Stimulated activated naive CD8-positive, alpha-beta T cell treated with anti-CD3 and anti-CD28 coated beads, Interleukin-15, amount 100 ng/mL, for 72 hours (primary cell): ENCODE data around the gene COBL.

ENCODE experiments used
- ATAC-seq: fragments of 150-1000 bp; cut with Tn5 transposase; 2 replicates; pipeline ENCODE4 v1.10.0; 2021; ENCODE audit warnings: mild to moderate bottlenecking, moderate library complexity
- DNase-seq, 2 donors: peaks; one replicate each; pipeline ENCODE4 v3.0.0; 2021 to 2022
- H3K27ac Mint-ChIP-seq, 2 donors: one replicate each; pipeline ENCODE4 v1.8.0; 2022; ENCODE audit warnings: mild to moderate bottlenecking in 2 of 2, mixed read lengths in 2 of 2, moderate library complexity in 2 of 2
- H3K27me3 Mint-ChIP-seq: one replicate; pipeline ENCODE4 v1.8.0; 2022; ENCODE audit warnings: mixed read lengths
- H3K4me1 Mint-ChIP-seq: one replicate; pipeline ENCODE4 v1.8.0; 2022; ENCODE audit warnings: mild to moderate bottlenecking, mixed read lengths
- H3K4me3 Mint-ChIP-seq, 2 donors: one replicate each; pipeline ENCODE4 v1.8.0; 2022; ENCODE audit warnings: mild to moderate bottlenecking in 2 of 2, mixed read lengths in 2 of 2, moderate library complexity in 1 of 2
- H3K9me3 Mint-ChIP-seq, 2 donors: one replicate each; pipeline ENCODE4 v1.8.0; 2022; ENCODE audit warnings: mixed read lengths in 2 of 2

Gene COBL

DNA sequence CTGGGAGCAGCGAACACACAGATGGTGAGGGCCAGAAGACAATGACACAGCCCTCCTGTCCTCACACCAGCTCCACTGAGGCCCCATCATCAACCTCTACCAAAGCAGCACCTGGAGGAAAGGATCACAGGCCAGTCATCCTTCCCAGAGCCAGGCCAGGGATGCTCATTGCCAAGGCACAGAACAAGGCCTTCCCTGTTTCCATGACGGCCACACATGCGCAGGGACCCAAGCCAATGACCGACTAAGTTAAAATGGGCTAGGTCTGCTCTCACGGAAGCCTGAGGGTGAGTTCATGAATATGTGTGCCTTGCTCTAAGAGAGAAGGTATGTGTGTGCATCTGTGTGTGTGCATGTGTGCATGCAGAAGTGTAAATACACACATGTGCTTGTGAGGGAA, 39.6 kb downstream of the COBL start:
- no peaks in the 10 kb centered on the region for H3K4me1 Mint-ChIP-seq
- no peak for DNase-seq
- H3K27me3 Mint-ChIP-seq, result peaks cover 10% of the 10 kb centered on the region
- no peaks in the 10 kb centered on the region for H3K9me3 Mint-ChIP-seq
- no peak overlapping the region for H3K27ac Mint-ChIP-seq
- peak; percentile 28 for ATAC-seq
- H3K4me3 Mint-ChIP-seq, result no peak overlapping the region

DNA sequence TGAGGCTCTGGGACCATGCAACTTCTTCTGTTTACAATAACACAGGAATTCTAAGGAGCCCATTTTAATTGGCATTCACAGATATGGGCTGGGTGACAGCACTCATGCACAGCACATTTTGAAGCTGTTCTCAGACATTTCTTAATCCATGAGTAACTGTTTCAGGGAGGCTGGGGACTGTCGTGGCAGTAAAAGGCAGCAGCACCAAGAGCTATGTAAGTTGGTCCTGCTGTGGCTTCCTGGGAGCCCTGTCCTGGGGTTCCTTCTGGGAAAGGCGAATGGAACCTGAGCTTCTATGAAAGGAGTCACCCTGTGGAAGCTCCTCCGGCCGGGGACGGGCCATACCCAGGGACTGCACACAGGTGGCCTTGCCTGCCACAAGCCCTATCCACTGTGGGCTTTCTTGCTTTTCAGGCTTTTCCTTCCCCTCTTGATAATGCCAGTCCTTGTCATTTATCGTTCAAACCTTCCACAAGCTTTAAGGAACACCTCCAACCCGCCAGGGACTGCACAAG, 40.5 kb downstream of the COBL start:
- no peak for ATAC-seq
- Mint-ChIP-seq H3K27me3 (peaks cover 10% of the 10 kb centered on the region), H3K4me1 (no peaks in the 10 kb centered on the region), H3K27ac (peak overlapping the region in 1 of 2 donors; percentile 59), H3K4me3 (no peak overlapping the region), H3K9me3 (no peaks in the 10 kb centered on the region)
- no peak for DNase-seq

DNA sequence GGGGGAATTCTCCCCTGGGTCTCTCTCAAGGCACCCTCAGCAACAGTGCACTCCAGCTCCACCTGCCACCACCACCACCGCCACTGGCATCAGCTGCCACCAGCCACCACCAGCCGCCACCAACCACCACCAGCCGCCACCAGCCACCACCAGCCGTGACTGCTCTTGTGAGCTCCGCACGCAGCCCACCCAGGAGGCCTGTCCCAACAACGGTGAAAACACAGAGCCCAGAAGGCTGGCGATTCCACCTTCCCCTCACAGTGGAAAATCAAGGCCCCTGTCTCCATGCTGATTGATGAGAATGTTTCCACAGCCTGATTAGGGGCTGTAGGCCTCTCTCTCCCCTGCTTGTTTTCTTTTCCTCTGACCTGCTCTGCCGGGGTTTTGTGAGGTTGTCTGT, 41.1 kb downstream of the COBL start:
- no peak overlapping the region for H3K4me3 Mint-ChIP-seq
- DNase-seq (no peak), ATAC-seq (no peak)
- no peaks in the 10 kb centered on the region for H3K9me3 Mint-ChIP-seq
- peaks cover 4% of the 10 kb centered on the region for H3K27me3 Mint-ChIP-seq
- no peaks in the 10 kb centered on the region for H3K4me1 Mint-ChIP-seq
- peak overlapping the region in 1 of 2 donors; percentile 59 for H3K27ac Mint-ChIP-seq

DNA sequence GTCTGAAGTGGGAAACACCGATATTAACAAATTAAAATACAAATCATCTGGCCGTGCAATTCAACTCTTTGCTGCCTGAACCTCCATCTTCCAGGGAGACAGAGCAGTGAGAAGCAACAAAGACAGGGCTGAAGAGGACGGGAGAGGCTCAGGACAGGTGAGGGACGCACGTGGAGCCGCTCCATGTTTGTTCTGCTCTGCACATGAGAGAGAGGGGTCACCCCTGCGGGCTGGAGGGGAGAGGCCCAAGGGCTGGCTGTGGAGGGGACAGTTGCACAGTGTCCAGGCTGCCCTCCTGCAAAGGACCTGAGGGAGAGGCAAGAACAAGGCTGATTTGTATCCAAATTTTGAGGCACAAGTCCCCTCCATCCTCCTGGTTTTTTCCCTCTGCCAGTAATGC, 41.7 kb downstream of the COBL start:
- DNase-seq, result no peak
- Mint-ChIP-seq H3K9me3 (no peaks in the 10 kb centered on the region), H3K27ac (peak overlapping the region; percentile 12 to 59), H3K27me3 (no peaks in the 10 kb centered on the region), H3K4me3 (no peak overlapping the region), H3K4me1 (no peaks in the 10 kb centered on the region)
- no peak for ATAC-seq

DNA sequence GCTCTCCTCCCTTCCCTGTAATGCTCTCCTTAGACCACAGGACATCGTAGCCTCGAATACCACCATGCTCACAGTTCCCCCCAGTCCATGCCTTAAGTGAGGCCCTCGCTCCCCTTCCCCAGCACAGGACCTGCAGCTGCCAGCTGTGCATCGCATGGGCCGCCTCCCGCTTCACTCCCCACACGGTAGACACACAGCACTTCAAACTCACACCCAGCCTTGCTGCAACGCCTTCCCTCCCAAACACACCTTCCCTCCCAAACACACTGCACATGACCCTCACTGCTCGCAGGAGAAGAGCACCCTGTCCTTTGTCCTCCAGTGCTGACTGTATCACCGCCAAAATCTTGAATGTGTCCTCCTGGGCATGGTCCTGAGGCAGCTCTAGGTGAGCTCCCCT, 42.6 kb downstream of the COBL start:
- DNase-seq, result no peak
- no peaks in the 10 kb centered on the region for H3K9me3 Mint-ChIP-seq
- no peak overlapping the region for H3K4me3 Mint-ChIP-seq
- no peaks in the 10 kb centered on the region for H3K27me3 Mint-ChIP-seq
- no peak overlapping the region for H3K27ac Mint-ChIP-seq
- peak; percentile 24 for ATAC-seq
- H3K4me1 Mint-ChIP-seq, result no peaks in the 10 kb centered on the region

DNA sequence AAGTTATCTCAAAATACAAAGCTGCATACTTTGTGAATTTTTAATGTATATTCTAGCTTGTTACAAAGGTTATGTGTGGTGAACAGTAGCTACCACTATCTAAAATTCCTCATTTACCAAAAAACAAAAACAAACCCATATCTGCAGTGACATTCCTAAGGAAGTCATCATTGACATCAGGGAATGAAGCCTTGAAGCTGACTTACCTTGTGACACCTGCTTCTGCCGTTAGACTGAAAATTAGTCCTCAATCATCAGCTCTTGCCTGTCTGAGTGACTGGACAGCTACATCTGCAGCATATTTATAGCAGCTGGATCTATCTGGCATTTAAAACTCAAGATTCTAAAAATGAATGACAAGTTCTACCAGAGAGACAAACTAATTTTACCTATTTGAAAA, 43.2 kb downstream of the COBL start:
- Mint-ChIP-seq H3K27me3 (no peaks in the 10 kb centered on the region), H3K4me1 (no peaks in the 10 kb centered on the region), H3K4me3 (no peak overlapping the region), H3K27ac (no peak overlapping the region), H3K9me3 (no peaks in the 10 kb centered on the region)
- DNase-seq (no peak), ATAC-seq (no peak)

DNA sequence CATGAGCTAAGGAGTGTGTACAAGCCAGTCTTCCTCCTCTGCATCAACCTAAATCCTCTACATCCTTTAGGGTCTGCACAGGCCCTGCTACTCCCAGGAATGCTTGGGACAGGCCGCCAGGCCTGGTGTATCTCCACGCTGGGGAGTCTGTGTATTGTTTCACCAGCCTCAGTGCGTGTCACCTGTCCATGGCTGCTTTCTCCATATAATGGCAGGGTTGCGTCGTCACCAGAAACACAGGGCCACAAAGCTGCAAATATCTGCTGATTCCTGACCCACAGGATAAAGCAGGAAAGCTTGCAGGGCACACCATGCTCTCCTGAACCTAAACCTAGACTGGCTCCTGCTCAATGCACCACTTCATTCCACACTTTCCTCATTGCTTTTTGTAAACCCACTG, 45.6 kb downstream of the COBL start:
- no peak overlapping the region for H3K4me3 Mint-ChIP-seq
- H3K27me3 Mint-ChIP-seq, result no peaks in the 10 kb centered on the region
- no peak for DNase-seq
- H3K27ac Mint-ChIP-seq, result no peak overlapping the region
- no peaks in the 10 kb centered on the region for H3K9me3 Mint-ChIP-seq
- no peaks in the 10 kb centered on the region for H3K4me1 Mint-ChIP-seq
- ATAC-seq, result no peak

DNA sequence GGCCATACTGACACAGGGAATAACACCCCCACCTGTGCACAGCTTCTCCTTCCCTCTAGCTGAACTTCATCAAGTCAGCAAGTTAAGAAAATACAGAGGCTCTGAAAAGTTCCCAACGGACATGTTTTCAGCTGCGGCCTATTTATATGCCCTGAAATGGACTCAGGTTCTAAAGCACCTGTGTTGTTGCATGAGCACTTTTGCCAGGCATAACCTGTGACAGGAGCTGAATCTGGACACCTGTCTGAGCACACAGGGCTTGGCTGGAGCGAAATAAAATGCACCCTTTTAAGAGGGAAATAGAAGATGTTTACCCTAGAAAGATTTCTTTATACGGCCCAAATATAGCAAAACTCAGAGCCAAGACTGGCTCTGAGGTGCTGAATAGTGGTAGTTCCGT, 46.7 kb downstream of the COBL start:
- no peak overlapping the region for H3K27ac Mint-ChIP-seq
- no peaks in the 10 kb centered on the region for H3K9me3 Mint-ChIP-seq
- H3K4me1 Mint-ChIP-seq, result no peaks in the 10 kb centered on the region
- ATAC-seq (no peak), DNase-seq (no peak)
- H3K27me3 Mint-ChIP-seq, result no peaks in the 10 kb centered on the region
- H3K4me3 Mint-ChIP-seq, result no peak overlapping the region

DNA sequence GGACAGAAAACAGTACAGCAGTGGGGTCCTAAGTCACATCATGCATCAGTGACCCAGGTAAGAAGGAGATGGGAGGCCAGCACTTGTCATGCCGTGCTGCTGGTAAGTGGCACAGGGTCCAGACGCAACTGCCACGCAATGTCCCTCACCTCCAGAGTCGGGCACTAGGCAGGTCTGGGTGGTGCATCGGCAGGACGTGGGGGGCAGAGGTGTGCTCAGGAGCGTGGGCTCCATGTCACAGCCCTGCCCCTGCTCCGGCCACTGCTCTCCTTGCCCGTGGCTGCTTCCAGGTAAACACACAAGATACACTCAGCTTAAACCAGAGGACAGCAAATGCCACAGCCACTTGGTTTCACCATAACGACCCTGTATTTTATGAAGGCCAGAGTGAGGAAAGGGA, 47.3 kb downstream of the COBL start:
- DNase-seq (no peak), ATAC-seq (no peak)
- H3K9me3 Mint-ChIP-seq, result no peaks in the 10 kb centered on the region
- H3K4me1 Mint-ChIP-seq, result no peaks in the 10 kb centered on the region
- H3K27ac Mint-ChIP-seq, result no peak overlapping the region
- no peaks in the 10 kb centered on the region for H3K27me3 Mint-ChIP-seq
- H3K4me3 Mint-ChIP-seq, result no peak overlapping the region

DNA sequence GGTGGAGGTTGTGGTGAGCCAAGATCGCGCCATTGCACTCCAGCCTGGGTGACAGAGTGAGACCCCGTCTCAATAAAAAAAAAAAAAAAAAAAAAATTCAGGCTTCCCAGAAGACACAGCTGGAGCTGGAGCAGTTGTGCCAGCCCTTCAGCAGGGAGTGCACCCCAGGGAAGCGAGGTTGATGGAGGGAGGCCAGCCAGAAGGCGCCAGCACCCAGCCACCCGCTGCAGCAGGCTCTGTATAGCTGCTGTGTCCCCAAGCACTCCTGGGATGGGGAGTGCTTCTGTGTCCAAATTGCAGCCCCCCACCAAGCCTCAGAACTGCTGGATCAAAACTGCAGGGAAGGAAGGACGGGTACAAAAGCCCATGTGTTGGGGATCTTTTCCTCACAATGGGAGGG, 47.8 kb downstream of the COBL start:
- Mint-ChIP-seq H3K4me3 (no peak overlapping the region), H3K27ac (no peak overlapping the region), H3K27me3 (no peaks in the 10 kb centered on the region), H3K9me3 (no peaks in the 10 kb centered on the region), H3K4me1 (no peaks in the 10 kb centered on the region)
- DNase-seq (no peak), ATAC-seq (no peak)

DNA sequence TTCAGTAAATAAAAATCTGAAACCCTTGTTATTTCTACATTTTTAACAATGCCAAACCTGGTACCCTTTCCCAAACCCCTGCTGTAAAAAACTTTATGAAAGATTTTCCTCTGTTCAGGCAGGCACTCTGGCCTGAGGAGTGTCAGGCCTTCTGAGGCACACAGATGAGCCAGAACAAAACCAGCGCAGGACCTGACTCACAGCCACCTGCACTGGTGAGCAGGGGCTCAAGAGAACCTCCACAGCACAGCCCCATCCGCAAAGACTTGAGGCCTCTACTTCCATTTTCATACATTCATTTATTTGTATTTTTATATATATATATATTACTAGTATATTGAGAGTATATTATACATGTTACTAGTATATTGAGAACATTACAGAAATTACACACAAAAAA, 49.4 kb downstream of the COBL start:
- DNase-seq, result no peak
- Mint-ChIP-seq H3K4me3 (no peak overlapping the region), H3K27ac (no peak overlapping the region), H3K27me3 (no peaks in the 10 kb centered on the region), H3K9me3 (no peaks in the 10 kb centered on the region), H3K4me1 (no peaks in the 10 kb centered on the region)
- ATAC-seq, result no peak

DNA sequence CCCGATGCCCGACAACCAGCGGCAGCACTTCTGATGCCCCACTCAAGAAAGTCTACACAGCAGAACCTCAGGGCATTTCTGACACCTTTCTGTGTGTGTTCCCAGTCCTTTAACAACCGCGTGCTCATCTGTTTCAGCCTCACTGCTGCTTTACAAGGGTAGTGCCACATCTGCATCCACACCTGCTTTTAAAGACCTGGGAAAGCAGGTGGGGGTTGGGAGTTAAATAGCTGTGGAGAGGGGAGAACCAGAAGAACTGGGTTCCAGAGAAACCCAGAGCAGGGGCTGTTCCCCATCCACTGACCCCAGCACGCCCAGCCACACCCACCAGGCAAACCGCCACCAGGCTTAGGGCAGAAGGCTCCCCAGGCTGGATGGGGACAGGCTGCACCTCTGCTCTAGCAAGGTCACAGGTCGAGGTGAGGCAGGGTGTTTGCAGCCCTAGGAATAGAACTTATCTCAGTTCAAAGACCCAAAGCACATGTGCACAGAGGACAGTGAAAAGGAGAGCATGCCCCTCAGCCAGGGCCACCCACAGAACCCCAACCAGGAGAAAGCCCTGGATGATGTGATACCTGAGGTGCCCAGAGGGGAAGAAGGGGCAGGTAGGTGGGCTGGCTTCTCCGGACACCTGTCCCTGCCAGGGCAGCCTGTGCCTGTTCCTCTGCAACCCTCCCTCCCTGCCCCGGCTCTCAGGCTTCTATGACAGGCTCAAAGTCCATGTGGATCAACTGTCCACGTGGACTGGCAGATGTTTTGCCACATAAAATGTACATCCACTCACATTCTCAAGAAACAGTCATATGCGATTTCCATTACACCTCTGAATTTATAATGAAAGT, 51.3 kb downstream of the COBL start:
- no peaks in the 10 kb centered on the region for H3K27me3 Mint-ChIP-seq
- DNase-seq (no peak), ATAC-seq (peak; percentile 5)
- no peak overlapping the region for H3K4me3 Mint-ChIP-seq
- no peaks in the 10 kb centered on the region for H3K4me1 Mint-ChIP-seq
- no peaks in the 10 kb centered on the region for H3K9me3 Mint-ChIP-seq
- no peak overlapping the region for H3K27ac Mint-ChIP-seq

DNA sequence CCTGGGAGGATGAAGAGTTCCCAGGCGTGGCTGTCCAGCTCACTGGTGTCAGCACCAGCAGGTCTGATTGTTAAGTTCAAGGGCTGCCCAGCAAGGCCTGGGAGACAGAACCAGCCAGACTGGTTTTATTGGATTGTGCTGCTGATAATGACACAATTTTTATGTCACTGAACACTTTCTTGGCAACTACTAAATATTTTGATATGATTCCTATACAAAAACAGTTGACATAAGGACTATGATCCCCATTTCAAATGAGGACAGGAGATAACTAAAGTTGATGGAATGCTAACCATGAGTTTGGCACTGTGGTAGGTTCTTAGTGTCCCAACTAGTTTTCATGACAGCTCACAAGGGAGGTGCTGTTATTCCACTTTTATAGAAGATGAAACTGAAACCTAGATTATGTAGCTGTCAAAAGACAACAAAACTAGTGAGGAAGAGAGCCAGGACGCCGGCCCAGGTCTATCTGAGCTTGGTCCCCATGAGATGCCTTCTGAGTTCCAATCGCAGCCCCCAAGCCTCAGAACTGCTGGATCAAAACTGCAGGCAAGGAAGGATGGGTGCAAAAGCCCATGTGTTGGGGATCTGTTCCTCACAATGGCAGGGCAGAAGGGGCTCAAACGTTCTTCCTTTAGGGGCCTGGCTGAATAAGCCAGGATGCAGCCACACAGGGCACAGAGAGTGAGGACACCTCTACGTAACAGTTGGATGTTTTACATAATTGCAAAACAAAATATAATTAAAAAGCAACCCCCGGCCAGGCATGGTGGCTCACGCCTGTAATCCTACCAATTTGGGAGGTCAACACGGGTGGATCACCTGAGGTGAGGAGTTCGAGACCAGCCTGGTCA, 52.8 kb downstream of the COBL start:
- DNase-seq, result no peak
- no peaks in the 10 kb centered on the region for H3K9me3 Mint-ChIP-seq
- H3K4me1 Mint-ChIP-seq, result no peaks in the 10 kb centered on the region
- no peaks in the 10 kb centered on the region for H3K27me3 Mint-ChIP-seq
- no peak overlapping the region for H3K4me3 Mint-ChIP-seq
- no peak for ATAC-seq
- H3K27ac Mint-ChIP-seq, result no peak overlapping the region

DNA sequence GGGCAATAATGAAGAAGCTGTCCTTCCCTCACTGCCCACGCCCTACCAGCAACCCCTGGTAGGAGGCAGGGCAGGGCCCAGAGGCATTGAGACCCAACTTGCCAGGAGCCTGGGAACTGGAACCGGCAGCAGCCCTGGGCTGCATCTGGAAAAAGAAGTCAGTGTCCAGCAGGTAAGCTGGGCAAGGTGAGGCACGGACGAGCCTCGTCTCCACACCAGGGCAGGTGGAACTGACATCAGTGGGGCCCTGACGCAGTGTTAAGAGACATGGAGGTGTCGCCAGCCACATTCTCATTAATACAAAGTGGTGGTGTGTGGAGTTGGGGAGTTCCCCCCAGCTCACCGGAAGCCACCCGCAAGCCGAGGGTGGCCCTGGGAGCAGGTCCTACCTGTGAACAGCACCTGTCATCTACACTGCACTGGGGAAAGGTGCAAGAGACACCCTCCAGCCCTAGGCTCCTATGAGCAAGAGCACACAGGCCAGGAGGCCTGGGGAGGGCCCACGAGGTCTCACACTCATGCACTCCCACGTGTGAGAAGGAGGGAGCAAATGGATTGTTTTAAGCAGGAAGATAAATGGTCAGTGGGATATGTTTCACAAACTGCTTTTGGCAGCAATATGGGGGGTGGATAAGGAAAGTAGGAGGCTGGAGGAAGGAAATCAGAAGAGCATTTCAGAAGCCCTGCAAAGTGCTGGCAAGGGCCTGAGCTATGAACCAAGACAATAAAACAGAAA, 53.6 kb downstream of the COBL start:
- H3K4me3 Mint-ChIP-seq, result no peak overlapping the region
- H3K27ac Mint-ChIP-seq, result no peak overlapping the region
- H3K4me1 Mint-ChIP-seq, result no peaks in the 10 kb centered on the region
- H3K27me3 Mint-ChIP-seq, result no peaks in the 10 kb centered on the region
- no peaks in the 10 kb centered on the region for H3K9me3 Mint-ChIP-seq
- ATAC-seq, result peak; percentile 31
- no peak for DNase-seq

DNA sequence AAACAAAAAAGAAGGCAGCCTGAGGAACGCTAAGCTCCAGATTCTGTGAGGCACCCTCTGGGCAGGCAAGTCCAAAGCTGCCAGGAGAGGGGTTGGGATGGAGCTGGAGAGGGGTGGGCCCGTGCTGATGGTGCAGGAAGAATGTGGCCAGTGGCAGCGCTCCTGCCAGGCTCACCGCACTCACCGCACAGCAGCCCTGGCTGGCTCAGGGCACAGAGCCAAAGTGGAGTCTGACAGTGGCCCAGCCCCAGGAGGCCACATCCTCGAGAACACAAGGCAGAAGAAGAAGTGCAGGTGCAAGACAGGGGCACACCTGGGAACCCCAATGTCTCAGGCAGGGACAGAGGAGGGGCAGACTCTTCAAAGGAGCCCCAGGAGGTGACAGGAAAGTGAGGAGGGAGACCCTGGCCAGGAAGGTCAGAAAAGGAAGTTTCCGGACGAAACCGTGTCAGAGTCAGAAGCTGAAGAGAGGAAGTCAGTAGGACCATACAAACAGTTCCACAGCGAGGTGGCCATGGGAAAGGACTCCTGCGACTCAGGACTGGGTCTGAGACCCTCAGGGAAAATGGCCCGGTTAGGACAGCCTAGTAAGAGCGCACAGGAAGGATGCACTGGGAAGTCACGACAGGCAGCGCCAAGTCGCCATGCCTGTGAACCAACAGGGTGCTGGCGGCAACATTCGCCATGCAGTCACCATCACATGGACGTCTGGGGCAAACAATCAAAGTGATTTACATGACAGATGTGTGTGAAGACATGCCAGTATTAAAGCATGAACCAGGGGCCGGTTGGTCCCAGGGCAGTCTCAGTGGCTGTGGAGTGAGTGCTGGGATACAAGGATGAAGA, 54.4 kb downstream of the COBL start:
- Mint-ChIP-seq H3K4me3 (no peak overlapping the region), H3K9me3 (no peaks in the 10 kb centered on the region), H3K27ac (no peak overlapping the region), H3K4me1 (no peaks in the 10 kb centered on the region), H3K27me3 (no peaks in the 10 kb centered on the region)
- DNase-seq (no peak), ATAC-seq (no peak)
